GM21825 (cell line): ENCODE results near the gene IQCN.
"Not testable (repeated sequence)": the region's sequence is repeated elsewhere in the genome, so short reads cannot be mapped to it uniquely, and the experiment has no call there.

Experiments used
- ATAC-seq: cut with Tn5 transposase; IDR thresholded peaks from one replicate; pipeline ENCODE4 v1.9.1; 2021; ENCODE audit warnings: mild to moderate bottlenecking, moderate library complexity; ENCODE audit not compliant: unreplicated experiment

The IQCN gene

GRCh38 chr19:18218159-18218558 lies 56.1 kb downstream of the IQCN start:
- ATAC-seq = no peak

GRCh38 chr19:18216789-18217188 lies 57.5 kb downstream of the IQCN start:
- ATAC-seq = no peak

GRCh38 chr19:18214779-18215433 lies 59.3 kb downstream of the IQCN start:
- no peak for ATAC-seq

- no peak for ATAC-seq
These were observed 62.6 kb downstream of the IQCN start for GRCh38 chr19:18211683-18212082.

GRCh38 chr19:18209912-18210311 lies 64.3 kb downstream of the IQCN start:
- ATAC-seq = not testable (repeated sequence)

GRCh38 chr19:18208098-18208951 lies 65.9 kb downstream of the IQCN start:
- no peak for ATAC-seq
